Immature natural killer cell (primary cell): ENCODE measurements around the gene OGDH. TPM values are rescaled to one million over a fixed set of nuclear protein-coding genes. Genes with fewer than 3 reads are reported as not detected.
A peak's percentile ranks its signal among the peaks of the same experiment; 100 is the strongest.

ENCODE experiments used
- DNase-seq, 3 donors: peaks; one replicate each; pipeline ENCODE4 v3.0.0; 2022; ENCODE audit warnings: mixed read lengths in 1 of 3
- H3K27ac Mint-ChIP-seq, 6 donors: one replicate each; pipeline ENCODE4 v1.8.0; 2020; ENCODE audit warnings: mixed read lengths in 6 of 6, mild to moderate bottlenecking in 5 of 6, inconsistent platforms in 4 of 6, moderate library complexity in 3 of 6
- H3K27me3 Mint-ChIP-seq, 3 donors: one replicate each; pipeline ENCODE4 v1.8.0; 2020 to 2021; ENCODE audit warnings: low read depth in 3 of 3, mild to moderate bottlenecking in 3 of 3, mixed read lengths in 3 of 3, moderate library complexity in 3 of 3, inconsistent platforms in 1 of 3
- H3K36me3 Mint-ChIP-seq, 3 donors: one replicate each; pipeline ENCODE4 v1.8.0; 2020; ENCODE audit warnings: mixed read lengths in 3 of 3, inconsistent platforms in 2 of 3, mild to moderate bottlenecking in 2 of 3
- H3K4me1 Mint-ChIP-seq, 2 donors: one replicate each; pipeline ENCODE4 v1.8.0; 2020; ENCODE audit warnings: inconsistent platforms in 2 of 2, mild to moderate bottlenecking in 2 of 2, mixed read lengths in 2 of 2, moderate library complexity in 1 of 2
- H3K4me3 Mint-ChIP-seq, 5 donors: one replicate each; pipeline ENCODE4 v1.8.0; 2020; ENCODE audit warnings: mild to moderate bottlenecking in 5 of 5, mixed read lengths in 5 of 5, inconsistent platforms in 3 of 5, moderate library complexity in 3 of 5
- H3K9me3 Mint-ChIP-seq, 6 donors: one replicate each; pipeline ENCODE4 v1.8.0; 2020; ENCODE audit warnings: mild to moderate bottlenecking in 6 of 6, mixed read lengths in 6 of 6, inconsistent platforms in 4 of 6, moderate library complexity in 3 of 6
- polyA plus RNA-seq, 3 donors: library from polyadenylated mRNA; unstranded; fragments of 300-500 nt; fragmentation: Illumina TruSeq; gene quantifications; one replicate each; pipeline ENCODE4 v1.2.3, GENCODE V29; 2021

The OGDH gene
- polyA plus RNA-seq, 3 donors from 2014 or later: 24.3 to 44.4 (median 32.8) TPM

- Mint-ChIP-seq H3K36me3 (no peaks in the 10 kb centered on the region), H3K9me3 (no peaks in the 10 kb centered on the region), H3K27me3 (peaks cover 0 to 5% (median 3%) of the 10 kb centered on the region in 3 donors), H3K4me3 (peak overlapping the region; percentile 85 to 87 (median 86)), H3K4me1 (peaks cover 35 to 47% of the 10 kb centered on the region in 2 donors), H3K27ac (peak overlapping the region; percentile 6 to 88 (median 76))
- peak in 1 of 3 donors; percentile 19 for DNase-seq
These were observed 142.7 kb downstream of the OGDH start for GRCh38 chr7:44748948-44749731.

- Mint-ChIP-seq H3K27ac (peak overlapping the region; percentile 51 to 88 (median 77)), H3K4me3 (peak overlapping the region; percentile 85 to 87 (median 86)), H3K9me3 (no peaks in the 10 kb centered on the region), H3K36me3 (no peaks in the 10 kb centered on the region), H3K27me3 (peaks cover 0 to 5% (median 3%) of the 10 kb centered on the region in 3 donors), H3K4me1 (peaks cover 42 to 47% of the 10 kb centered on the region in 2 donors)
- DNase-seq: no peak
These were observed 143.6 kb downstream of the OGDH start for GRCh38 chr7:44749992-44750391.

- H3K4me1 Mint-ChIP-seq: peaks cover 46 to 47% of the 10 kb centered on the region in 2 donors
- peak overlapping the region; percentile 85 to 87 (median 86) for H3K4me3 Mint-ChIP-seq
- H3K36me3 Mint-ChIP-seq: no peaks in the 10 kb centered on the region
- no peaks in the 10 kb centered on the region for H3K9me3 Mint-ChIP-seq
- peaks cover 0 to 5% (median 3%) of the 10 kb centered on the region in 3 donors for H3K27me3 Mint-ChIP-seq
- DNase-seq: no peak
- peak overlapping the region; percentile 51 to 88 (median 75) for H3K27ac Mint-ChIP-seq
These were observed 144.0 kb downstream of the OGDH start for GRCh38 chr7:44750424-44750823.

GRCh38 chr7:44750921-44751571 is 144.6 kb downstream of the OGDH start:
- Mint-ChIP-seq H3K27ac (peak overlapping the region; percentile 51 to 88 (median 75)), H3K36me3 (no peaks in the 10 kb centered on the region), H3K27me3 (peaks cover 0 to 5% (median 3%) of the 10 kb centered on the region in 3 donors), H3K9me3 (no peaks in the 10 kb centered on the region), H3K4me3 (peak overlapping the region; percentile 58 to 87 (median 86)), H3K4me1 (peaks cover 47% of the 10 kb centered on the region in 2 donors)
- DNase-seq: peak in 2 of 3 donors; percentile 13 to 30

- peaks cover 42 to 43% of the 10 kb centered on the region in 2 donors for H3K4me1 Mint-ChIP-seq
- peaks cover 0 to 5% (median 3%) of the 10 kb centered on the region in 3 donors for H3K27me3 Mint-ChIP-seq
- H3K27ac Mint-ChIP-seq: peak overlapping the region in 1 of 6 donors; percentile 22
- DNase-seq: no peak
- H3K9me3 Mint-ChIP-seq: no peaks in the 10 kb centered on the region
- no peaks in the 10 kb centered on the region for H3K36me3 Mint-ChIP-seq
- no peak overlapping the region for H3K4me3 Mint-ChIP-seq
These were observed 146.4 kb downstream of the OGDH start for GRCh38 chr7:44752822-44753221.

- Mint-ChIP-seq H3K4me1 (peaks cover 32 to 33% of the 10 kb centered on the region in 2 donors), H3K27ac (no peak overlapping the region)
These were observed 148.6 kb downstream of the OGDH start for GRCh38 chr7:44754802-44755697.

GRCh38 chr7:44755698-44756627 is 149.5 kb downstream of the OGDH start:
- H3K9me3 Mint-ChIP-seq: no peaks in the 10 kb centered on the region
- no peak overlapping the region for H3K4me3 Mint-ChIP-seq
- DNase-seq: no peak
- H3K36me3 Mint-ChIP-seq: peaks cover 0 to 10% (median 8%) of the 10 kb centered on the region in 3 donors
- peaks cover 0 to 3% (median 1%) of the 10 kb centered on the region in 3 donors for H3K27me3 Mint-ChIP-seq
- no peak overlapping the region for H3K27ac Mint-ChIP-seq
- peaks cover 22 to 24% of the 10 kb centered on the region in 2 donors for H3K4me1 Mint-ChIP-seq

More at GRCh38 chr7:44754802-44755697, 148.6 kb downstream of the OGDH start:
- Mint-ChIP-seq H3K4me3 (no peak overlapping the region), H3K9me3 (no peaks in the 10 kb centered on the region), H3K36me3 (peaks cover 0 to 5% (median 4%) of the 10 kb centered on the region in 3 donors), H3K27me3 (peaks cover 0 to 5% (median 0%) of the 10 kb centered on the region in 3 donors)
- no peak for DNase-seq

- H3K27me3 Mint-ChIP-seq: peaks cover 0 to 3% (median 0%) of the 10 kb centered on the region in 3 donors
- H3K27ac Mint-ChIP-seq: no peak overlapping the region
- H3K36me3 Mint-ChIP-seq: peaks cover under 1 to 15% (median 8%) of the 10 kb centered on the region in 3 donors
- DNase-seq: no peak
- H3K9me3 Mint-ChIP-seq: no peaks in the 10 kb centered on the region
- H3K4me3 Mint-ChIP-seq: no peak overlapping the region
- H3K4me1 Mint-ChIP-seq: peaks cover 16 to 19% of the 10 kb centered on the region in 2 donors
These were observed 150.5 kb downstream of the OGDH start for GRCh38 chr7:44756904-44757303.

GRCh38 chr7:44757311-44757710 is 150.9 kb downstream of the OGDH start:
- no peak for DNase-seq
- no peaks in the 10 kb centered on the region for H3K9me3 Mint-ChIP-seq
- H3K27me3 Mint-ChIP-seq: peaks cover 0 to 3% (median 0%) of the 10 kb centered on the region in 3 donors
- H3K4me3 Mint-ChIP-seq: no peak overlapping the region
- no peak overlapping the region for H3K27ac Mint-ChIP-seq
- H3K36me3 Mint-ChIP-seq: peaks cover 4 to 19% (median 12%) of the 10 kb centered on the region in 3 donors
- peaks cover 13 to 18% of the 10 kb centered on the region in 2 donors for H3K4me1 Mint-ChIP-seq

- Mint-ChIP-seq H3K27me3 (peaks cover 0 to 3% (median 0%) of the 10 kb centered on the region in 3 donors), H3K9me3 (no peaks in the 10 kb centered on the region), H3K4me1 (peaks cover 9 to 14% of the 10 kb centered on the region in 2 donors), H3K4me3 (no peak overlapping the region), H3K27ac (no peak overlapping the region), H3K36me3 (peaks cover 5 to 21% (median 12%) of the 10 kb centered on the region in 3 donors)
- no peak for DNase-seq
These were observed 151.3 kb downstream of the OGDH start for GRCh38 chr7:44757739-44758138.
